Stimulated activated CD8-positive, alpha-beta memory T cell treated with anti-CD3 and anti-CD28 coated beads, Interleukin-12 subunit alpha, Interleukin-12 subunit beta, amount 100 ng/mL, for 24 hours (primary cell): ENCODE results near the gene PRRC1.

ENCODE experiments used
- DNase-seq: peaks from one replicate; pipeline ENCODE4 v3.0.0-alpha.2; 2020; ENCODE audit errors: extremely low read depth

The PRRC1 gene

DNA sequence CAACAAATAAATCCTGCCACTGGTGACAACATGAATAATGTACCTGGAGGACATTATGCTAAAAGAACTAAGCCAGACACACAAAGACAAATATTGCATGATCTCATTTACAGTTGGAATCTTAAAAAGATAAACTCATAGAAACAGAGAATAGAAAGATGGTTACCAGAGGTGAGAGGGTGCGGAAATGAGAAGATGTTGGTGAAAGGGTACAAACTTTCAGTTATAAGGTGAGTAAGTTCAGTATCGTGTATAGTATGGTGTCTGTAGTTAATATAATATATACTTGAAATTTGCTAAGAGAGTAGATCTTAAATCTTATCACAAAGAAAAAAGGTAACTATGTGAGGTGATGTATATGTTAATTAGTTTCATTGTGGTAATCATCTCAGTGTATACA is 63.3 kb downstream of the PRRC1 start:
- no peak for DNase-seq

DNA sequence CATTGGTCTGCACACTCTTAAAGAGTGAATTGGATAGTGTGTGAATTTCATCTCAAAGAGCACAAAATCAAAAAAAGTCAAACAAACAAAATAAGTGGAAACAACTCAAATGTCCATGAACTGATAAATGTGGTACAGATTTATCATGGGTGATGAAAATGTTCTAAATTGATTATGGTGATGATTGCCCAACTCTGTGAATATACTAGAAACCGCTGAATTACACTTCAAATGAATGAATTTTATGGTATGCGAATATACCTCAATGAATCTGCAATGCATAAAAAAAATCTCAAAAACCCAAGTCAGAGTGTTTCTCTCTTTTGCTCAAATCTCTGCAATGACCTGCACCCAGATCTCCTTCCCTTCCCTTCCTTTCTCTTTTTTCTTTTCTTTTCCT is 64.0 kb downstream of the PRRC1 start:
- no peak for DNase-seq

DNA sequence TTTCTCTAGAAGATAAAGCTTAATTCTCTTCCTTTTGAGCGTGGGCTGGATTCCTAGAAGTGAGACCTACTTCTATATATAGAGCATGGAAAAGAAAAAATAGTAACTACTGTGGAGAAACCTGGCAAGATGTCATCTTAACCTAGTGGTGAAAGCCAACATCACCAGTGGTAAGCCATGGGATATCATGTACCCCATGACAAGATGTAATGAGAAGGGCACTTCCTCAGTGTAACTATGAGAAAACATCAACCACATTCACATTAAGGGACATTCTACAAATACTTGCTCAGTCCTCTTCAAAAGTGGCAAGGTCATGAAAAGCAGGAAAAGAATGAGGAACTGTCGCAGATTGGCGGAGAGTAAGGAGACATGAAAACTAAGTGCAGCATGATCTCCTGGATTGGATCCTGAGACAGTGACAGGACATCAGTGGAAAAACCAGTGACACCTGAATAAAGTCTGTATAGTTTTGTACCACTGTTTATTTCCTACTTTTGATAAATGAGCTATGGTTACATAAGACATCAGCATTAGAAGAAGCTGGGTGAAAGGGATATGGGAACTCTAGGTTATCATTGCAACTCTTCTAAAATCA is 65.4 kb downstream of the PRRC1 start:
- no peak for DNase-seq

DNA sequence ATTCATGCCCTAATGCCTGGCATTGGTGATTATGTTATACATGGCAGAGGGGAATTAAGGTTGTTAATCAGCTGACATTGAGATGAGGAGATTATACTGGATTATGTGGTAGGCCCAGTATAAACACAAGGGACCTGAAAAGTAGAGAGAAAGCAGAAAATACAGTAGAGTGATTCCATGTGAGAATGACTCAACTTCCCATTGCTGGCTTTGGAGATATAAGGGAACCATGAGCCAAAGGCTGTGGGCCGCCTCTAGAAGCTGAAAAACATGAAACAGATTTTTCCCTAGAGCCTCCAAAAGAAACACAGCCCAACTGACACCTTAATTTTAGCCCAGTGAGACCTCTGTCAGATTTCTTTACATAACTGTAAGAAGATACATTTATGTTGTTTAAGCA is 66.4 kb downstream of the PRRC1 start:
- no peak for DNase-seq

DNA sequence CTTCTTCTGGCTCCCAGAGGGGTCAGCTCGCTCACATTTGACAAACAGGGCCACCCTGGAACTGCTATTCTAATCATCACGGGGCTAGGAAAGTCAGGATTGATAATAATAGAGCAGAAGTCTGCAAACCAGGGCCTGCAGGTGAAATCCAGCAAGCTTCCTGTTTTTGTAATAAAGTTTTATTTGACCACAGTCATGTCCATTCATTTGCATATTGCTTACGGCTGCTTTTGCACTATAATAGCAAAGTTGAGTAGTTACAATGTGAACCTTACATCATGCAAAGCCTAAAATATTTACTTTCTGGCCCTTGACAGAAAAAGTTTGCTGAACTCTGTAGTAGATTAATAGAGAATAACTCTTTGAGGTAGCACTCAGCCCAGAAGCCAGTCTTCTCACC is 68.2 kb downstream of the PRRC1 start:
- no peak for DNase-seq

DNA sequence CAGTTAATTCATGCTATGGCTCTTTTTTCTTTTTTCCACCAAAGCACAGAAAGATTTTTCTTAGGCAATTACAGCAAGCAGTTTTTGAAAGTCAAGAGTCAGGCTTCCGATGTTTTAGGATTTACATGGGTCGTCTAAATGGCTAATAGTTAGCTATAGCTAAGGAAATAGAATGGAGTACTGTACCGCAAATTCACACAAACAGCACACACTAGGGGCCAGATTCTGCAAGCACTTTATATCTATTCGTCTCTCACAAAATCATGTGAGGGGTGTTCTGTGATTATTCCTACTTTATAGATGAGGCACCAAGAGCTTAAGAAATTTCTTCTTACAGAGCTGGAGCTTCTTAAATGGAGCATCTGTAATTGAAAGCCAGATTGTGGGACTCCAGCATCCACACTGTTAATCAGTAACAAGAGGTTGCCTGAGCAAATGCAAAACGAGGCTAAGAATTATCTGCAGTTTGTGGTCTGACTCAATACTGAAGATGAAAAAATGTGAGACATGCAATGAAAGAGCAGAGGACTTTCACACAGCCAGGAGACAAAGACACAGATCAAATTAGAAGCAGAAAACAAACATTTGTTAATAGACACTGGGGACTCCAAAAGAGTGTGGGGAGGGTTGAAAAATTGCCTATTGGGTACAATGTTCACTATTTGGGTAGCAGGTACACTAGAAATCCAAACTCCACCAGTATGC is 68.8 kb downstream of the PRRC1 start:
- DNase-seq: no peak

DNA sequence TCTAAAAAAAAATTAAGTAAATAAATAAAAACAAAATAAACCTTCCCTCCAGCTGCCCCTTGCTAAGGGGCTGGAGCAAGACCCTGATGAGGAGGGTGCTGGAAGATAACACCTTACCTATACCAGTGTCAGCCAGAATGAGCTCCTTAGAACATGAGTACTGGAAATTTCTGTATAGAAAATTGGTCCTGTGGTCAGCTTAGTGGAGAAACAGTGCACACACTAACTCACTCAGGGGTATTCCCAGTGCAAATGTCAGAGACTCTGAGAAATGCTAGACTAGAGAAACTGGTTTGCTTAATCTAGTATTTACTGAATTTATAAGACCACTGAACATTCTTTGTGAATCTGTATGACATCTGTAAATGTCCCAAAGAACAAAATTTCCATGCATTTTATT is 69.4 kb downstream of the PRRC1 start:
- DNase-seq: no peak

DNA sequence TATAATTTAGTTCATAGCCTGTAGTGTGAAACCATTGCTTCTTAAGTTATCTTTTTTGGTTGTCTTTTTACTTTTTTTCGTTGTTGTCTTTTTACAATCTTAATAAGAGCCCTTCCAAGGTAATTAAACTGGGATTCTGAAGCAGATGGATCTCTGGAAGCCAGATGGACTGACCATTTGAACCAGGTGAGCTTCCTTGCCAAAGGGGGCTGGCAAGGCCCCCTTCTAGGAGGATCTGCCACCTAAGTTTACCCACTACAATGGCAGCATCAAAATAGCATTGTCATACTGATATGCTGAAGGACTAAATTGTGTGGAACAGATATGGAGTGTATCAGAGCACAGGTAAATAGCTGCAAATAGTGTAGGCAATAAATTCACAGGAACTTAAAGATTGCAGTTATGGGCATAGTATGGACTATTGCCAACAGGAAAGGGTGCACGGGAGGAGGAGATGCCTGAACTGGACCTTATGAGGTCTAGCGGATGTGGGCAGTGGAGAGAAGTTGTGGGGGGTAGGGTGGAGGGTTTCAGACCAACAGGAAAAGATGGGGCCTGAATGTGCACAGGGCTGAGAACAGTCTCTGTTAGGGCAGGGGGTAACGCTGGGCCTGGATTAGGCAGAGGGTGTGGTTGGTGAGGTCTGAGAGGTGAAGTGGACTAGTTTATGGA is 69.9 kb downstream of the PRRC1 start:
- DNase-seq: no peak

DNA sequence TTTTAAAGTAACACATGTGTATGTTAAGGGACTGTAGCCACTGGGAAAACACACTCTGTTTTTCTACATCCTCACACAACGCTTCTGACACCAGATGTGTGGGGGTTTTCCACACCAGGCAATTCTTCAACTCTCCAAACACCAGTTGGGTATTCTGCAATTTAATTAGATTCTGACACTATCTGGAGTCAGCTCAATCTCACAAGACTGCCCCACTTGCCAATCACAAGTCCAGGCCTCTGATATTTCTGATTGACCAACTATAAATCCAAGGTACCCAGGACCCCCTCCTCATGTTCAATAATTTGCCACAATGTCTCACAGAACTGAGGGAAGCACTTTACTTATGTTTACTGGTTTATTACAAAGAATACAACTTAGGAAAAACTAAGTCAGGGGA is 70.9 kb downstream of the PRRC1 start:
- DNase-seq: no peak

DNA sequence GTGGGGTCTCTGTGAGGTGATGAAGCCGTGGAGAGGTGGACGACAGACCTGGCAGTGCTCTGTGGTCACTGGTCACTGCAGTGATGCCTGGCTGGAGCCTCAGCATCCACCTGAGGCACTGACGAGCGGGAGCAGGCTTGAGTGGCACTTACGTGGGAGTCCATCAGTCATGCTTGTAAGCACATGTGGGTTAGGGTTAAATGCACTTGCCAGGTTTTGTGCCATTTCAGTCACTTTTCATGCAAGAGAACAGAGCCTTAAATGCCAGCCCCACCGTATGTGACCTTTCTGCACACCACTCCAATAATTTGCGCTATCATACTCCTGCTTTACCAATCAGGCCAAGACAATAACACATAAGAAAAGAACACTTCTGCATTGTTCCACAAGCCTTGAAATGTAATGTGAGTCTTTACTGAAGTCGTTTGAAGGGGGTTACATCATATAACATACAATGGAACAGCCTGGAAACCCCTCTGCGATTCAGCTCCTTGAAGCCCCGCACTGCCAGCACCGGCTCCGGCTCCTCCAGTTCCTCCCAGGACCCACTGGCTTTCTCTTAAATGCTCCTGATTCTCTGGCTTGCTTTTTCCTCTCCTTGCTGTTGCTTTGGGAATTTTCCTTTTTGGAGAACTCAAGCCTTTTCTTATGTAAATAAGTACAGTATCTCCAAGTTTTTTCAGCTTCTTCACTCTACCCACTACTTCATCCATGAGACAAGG is 72.0 kb downstream of the PRRC1 start:
- DNase-seq: no peak

DNA sequence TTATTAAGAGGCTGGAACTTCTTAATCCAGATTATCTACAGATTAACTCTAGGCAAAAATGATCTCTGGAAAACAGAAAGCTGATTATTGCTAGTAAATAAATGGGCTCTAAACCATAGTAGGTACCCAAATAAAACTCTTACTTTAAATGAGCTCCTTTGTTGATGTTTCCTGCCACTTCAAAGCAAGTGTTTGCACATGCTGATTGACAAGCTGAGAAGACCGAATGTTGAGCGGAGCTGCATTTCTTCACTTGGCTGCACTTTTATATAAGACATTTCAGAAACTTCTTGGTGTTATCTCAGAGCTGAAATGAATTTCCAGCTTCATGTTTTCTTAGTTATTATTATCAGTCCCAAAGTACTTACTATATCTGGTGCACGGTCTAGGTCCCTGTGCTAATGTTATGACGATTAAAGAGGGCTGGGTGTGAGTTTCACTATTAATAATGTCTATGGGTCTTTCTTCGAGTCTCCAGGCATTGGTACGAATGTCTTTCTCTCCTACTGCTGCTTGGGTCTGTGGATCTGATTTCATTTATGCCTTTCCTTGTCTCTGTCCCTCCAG is 72.8 kb downstream of the PRRC1 start:
- DNase-seq: no peak

DNA sequence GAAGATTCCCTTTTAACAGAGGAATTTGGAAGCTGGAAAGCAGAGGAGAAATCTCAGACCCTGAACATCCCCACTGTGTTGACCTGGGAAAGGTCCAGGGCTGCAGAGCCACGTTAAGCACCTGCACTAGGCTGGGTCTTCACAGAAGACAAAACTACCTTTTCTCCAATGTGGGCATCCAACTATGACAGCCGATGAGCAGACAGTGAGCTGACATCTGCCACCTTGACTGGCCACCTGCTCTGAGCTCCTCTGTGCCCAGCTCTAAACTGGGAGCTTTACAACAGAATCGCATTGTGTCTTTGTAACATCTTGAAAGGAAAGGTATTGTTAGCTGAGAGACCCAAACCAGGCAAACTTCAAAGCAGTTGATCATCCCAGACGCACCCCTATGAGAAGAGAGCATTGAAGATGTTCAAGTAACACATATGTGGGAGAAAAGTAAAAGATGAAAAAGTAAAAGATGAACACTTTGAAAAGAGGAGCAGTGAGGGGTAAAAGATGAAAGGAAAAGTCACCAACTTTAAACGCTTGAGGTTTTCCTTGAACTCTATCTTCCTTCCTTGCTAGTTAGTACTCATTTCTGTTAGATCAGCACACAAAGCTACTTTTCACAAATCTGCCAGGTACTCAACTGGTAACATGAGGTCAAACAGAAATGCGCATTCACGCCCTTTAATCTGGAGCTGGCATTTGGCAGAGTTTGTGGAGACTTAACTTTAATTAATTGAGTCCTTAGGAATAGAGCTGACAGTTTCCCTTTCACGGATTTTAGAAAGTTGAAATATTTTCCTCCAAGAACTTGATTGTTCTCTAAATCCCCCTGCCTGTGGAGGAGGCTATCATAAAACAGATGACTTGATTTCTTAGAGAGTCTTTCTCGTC is 78.3 kb downstream of the PRRC1 start:
- DNase-seq: no peak

DNA sequence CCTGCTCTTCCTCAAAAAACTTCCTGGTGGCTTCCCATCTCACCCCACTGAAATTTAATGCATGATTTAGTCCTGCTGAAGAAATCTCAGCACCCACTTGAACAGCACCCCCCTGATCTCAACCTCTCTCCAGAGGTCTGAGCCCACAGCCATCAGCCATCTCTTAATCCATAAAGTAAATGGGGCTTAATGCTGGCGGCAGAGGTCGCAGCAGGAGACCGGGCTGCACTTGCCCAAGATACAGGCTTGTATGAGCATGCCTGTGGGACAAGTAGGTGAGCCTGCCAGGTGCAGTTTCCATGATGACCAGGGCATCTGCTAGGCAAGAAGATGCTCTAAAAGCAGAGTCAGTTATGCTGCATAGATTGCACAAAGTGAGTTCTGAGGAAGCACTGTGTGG is 79.1 kb downstream of the PRRC1 start:
- no peak for DNase-seq

DNA sequence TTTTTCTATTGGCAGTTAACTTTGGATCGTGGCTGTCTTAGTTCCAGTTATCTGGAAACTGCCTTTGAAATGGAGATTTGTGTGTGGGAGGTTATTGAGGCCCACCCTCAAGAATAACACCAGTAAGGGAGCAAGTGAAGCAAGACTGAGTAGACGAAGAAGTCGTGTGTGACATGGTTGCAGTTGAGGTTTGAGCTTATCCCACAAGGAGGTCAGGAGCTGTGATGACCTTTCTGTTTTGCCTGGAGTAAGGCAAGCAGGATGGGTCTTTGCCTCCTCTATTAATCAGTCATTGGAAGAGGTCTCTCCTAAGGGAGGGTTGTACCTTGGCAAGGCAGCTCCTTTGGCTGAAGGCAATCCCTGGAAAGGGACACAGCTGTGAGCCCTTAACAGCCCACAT is 81.9 kb downstream of the PRRC1 start:
- DNase-seq: no peak

DNA sequence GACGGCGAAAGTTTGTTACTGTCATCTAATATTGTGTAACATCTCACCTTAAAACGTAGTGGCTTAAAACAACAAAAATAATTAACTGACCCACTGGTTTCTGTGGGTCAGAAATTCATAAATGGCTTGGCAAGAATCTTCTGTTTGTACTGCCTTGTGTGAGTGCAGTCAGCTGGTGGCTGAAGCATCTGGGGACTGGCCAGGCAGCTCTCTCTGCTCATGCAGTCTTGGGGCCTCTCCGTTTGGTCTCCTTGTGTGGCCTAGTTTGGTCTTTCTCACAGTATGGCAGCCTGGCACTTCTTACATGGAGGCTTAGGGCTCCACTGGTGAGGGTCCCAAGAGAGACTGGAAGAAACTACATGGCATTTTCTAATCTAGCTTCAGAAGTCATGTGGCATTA is 82.4 kb downstream of the PRRC1 start:
- DNase-seq: no peak

DNA sequence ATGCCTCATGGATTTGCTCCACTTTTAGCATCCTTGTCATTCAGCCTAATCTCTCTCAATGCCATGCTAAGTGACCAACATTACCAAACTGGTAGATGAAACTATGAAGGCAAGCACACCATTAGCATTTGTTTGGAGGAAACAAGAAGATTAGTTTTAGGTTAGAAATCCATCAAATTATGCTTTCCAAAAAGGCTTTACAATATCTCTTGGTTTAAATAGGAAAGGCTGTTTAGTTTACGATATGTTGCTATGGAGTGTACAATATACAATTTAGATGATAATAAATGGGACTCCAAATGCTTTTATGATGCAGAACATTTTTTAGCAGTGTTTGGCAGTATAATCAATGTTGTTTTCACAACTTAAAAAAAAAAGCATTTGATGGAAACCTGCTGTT is 83.7 kb downstream of the PRRC1 start:
- DNase-seq: no peak

DNA sequence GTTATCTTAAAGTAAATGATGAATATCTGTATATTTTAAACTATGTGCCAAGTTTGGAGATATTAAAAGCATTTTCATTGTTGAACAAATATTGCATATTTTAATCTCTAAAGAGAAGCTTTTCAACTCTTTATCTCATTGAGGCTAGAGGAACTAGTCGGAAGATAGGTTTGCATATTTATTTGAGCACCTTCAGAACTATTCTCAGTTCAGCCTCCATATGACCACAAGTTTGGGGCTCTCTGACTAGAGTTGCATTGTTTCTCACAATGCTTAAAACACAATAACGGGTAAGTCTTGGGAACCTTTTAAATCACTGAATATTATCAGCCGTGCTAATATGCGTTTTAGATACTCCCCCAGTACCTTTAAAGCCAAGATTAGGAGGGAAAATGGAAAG is 84.2 kb downstream of the PRRC1 start:
- DNase-seq: no peak

DNA sequence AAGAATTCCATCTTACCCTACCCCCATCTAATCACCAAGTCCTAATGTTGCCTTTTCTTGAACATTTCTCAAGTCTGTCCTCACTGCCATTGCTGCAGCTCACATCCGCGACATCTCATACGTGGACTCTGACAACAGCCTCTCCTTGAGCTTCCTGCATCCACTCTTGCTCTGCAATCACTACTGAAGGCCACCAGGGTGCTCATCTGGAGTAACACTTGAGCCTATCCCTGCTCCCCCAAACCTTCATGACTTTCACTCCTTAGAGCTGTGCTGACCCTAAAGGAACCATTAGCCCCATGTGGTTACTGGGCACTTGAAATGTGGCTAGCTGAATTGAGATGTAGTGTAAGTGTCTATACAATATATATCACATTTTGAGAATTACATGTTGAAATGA is 85.0 kb downstream of the PRRC1 start:
- DNase-seq: no peak

DNA sequence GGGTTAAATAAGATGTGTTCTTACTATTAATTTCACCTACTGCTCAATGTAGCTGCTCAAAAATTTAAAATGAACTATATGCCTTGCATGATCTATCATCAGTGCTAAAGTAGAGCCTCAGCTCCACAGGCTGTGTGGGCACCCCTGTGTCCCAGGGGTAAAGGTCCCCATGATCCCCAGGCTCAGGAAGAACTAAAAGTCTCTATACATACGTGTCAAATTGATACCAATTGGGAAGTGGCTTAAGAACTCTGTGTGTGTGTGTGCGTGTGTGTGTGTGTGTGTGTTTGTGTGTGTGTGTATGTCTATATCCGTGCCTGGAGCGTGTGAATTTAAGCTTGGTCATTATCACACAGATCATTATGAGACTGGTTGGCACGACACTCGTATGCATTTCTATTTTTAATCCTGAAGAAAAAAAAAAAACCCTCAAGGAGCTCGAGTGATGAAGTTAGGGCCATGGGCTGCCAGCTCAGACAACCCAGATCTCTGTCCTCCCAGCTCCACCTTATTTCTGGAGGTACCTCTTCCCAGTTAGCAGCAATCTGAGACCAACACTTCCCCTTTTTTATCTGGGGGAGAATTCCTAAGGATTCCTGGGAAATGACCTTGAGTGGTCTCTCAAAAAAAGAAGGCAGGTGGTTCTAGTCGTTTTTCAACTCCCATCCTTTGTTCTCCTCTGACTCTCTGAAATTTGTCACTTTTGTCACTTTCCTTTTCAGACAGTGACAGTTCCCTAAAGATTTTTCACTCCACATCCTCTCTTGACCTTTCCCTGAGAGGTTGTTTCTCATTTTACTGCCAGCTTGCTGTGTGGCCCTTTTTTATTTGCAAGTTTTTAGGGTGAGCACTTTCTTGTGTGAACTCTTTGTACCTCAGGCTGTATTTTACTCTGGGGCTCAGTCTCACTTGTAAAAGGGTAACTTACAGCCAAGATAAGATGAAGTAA is 85.7 kb downstream of the PRRC1 start:
- DNase-seq: no peak
